ENCODE data around the gene ASPSCR1.

The ASPSCR1 gene

DNA sequence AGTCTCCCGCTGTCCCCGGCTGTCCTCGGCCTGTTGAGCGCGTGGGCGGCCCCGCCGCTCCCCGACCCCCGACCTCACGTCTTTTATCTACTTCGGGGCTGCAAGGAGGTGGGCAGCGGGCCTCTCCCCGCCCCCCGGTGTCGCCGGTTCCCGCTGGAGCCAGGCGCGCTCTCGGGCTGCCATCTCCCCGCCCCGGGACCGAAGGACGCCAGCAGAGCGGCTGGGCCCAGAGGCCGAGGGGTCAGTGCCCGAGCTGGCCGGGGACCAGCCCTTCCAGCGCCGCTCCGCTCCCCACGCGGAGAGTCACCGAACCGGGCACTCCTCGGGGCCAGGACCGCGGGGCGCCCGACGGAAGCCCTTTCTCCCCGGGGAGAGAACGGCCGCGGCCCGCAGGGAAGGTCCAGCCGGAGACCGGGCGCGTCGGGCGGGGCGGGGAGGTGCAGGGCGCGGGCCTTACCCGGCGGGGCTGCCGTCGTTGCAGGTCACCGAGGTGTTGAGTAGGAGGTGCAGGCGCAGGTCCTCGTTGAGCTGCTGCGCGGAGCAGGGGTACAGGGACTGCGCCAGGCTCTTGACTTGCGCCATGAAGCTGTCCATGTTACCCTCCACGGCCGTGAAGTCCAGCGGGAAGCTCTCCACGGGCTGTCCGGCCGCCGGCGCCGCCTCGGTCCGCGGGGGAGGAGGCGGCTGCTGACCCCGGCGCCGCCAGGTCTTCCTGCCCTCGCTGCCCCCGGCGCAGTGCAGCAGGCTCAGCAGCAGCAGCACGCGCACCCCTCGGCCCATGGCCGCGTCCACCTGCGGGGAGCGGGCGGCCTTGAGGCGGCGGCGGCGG is 17.1 kb upstream of the ASPSCR1 start:
- DNase-seq (ENCODE audit: low read depth in 3 of 3): no peak

DNA sequence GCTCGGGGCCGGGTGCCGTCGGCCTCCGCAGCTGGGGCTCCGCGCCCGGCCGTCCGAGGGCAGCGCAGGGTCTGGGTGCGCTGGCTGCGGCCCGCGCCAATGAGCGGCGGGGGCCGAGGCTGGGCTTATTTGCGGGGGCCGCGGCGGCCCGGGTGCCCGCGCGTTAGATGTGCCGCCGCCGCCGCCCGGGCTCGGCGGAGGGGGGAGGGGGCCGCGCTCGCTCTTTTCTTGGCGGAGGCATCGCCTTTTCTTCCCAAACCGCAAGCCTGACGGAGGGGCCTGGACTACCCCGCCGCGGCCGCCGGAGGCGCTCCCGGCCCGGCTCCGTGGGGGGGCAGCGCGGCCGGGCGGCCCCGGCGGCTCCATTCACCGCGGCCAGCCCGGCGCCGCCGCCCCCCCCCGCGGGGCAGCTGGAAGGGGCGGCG is 16.3 kb upstream of the ASPSCR1 start, which contains the start of gene NOTUM:
Gene NOTUM, minus strand, starts transcription at position 101 of the 425 bp plus-strand sequence. CDS start 278 bp downstream, outside the sequence.
- no peak for DNase-seq (ENCODE audit: low read depth in 3 of 3)

DNA sequence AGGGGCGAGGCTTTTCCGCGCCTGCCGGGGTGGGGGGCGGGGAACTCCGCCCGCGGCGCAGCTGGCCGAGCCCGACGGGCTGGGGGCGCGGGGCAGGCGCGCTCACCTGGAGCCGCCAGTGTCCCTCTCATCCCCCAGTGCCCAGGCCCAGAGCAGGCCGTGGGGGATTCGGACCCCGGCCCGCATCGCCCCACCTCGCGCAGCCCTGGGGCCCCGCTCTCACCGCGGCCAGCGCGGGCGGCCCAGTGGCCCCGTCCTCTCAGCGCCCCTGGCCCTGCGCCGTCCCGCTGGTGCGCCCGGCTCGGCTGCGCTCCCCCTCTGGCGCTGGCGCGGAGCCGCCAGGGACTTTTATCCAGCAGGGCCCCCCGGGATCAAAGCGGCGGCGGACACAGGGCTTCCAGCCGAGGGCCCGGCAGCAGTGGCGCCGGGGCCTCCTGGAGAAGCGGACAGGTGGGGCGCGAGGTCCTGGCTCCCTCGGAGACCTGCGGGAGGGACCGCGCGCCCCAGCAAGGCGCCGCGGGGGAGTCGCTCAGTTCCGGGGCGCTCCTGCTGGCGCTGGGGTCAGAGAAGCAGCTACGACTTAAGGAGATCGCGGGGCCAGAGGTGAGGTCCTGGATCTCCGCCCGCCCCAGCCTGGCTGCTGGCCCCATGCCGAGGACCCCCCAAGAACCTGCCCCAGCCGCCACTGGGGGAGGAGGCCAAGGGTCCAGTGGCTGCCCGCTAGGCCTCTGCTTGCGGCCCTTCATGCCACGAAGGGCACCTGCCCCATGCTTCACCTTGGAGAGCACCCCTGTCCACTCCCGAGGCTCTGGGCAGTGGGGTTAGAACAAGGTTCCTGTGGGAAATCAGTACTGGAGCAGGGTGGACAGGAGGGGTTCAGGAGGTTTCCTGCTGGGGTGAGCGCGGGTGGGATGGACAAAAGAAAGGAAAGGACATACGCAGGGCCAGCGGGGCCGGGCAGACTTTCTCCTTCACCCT is 15.6 kb upstream of the ASPSCR1 start:
- no peak for DNase-seq (ENCODE audit: low read depth in 3 of 3)

DNA sequence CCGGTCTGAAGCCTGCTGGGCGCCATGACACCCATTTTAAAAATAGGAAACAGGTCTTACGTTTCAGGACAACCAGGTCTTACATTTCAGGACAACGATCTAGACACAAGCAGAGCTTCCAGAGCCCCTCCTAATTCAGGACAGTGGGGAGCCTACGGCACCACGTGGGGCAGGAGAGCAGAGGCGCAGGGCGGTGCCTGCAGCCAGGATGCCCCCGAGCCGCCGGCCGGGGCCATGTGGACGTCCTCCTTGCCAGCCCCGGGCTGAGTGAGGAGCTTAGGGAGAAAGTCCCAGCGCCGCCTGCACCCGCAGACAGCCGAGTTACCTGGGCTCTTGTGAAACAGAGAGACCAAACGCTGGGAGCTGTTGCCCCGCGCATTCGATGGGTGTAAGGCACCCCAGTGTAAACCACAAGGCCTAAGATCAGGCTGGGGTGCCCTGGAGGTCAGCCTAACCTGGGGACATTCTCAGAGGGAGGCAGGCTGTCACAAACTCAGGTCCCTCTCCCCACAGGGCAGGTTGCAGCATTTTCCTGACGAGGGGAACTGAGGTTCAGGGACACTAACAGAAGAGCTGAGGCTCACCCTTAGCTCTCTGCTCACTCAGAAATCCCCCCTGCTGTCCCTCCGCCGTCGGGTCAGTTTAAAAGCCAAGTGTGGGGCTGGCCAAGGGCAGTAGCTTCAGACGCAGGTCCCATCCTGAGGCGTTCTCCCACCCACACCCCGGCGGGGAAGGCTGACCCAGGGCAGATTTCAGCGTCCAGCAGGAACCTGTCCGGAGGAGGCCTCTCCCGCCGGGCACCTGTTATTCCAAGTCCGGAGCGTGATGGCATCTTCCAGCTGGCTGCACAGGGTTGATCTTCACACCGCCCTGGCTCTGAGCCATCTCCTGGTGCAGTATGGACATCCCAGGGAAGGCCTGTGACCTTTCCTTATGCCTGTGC is 14.7 kb upstream of the ASPSCR1 start:
- no peak for DNase-seq (ENCODE audit: low read depth in 3 of 3)

DNA sequence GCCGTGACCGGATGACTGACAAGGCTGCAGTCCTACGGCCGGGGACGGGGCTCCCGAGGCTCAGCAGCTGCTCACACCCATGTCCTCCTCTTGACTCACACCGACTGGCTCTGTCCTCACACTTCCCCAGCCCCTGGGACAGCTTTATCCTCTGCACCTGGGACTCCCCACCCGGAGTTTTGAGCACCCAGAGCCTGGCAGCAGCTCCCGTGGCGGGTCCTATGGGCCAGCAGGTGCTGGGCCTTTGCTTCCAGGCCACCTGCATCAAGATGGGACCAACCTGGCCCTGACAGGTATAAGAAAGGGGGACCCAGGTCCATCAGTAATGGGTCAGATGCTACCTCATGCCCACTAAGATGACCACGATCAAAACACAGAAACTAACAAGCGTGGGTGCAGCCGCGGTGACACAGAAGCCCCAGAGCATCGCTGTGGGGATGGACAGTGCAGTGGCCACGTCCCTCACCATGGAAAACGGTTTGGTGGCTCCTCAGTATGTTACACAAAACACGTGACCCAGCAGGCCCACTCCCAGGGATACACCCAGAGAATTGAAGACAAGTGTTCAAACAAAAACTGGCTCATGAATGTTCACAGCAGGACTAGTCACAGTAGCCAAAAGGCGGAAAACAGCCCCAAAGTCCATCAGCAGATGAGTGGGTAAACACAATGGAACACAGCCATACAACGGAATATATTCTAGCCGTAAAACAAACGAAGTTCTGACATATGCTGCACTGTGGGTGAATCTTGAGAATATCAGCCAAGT is 13.2 kb upstream of the ASPSCR1 start:
- DNase-seq (ENCODE audit: low read depth in 3 of 3): no peak

DNA sequence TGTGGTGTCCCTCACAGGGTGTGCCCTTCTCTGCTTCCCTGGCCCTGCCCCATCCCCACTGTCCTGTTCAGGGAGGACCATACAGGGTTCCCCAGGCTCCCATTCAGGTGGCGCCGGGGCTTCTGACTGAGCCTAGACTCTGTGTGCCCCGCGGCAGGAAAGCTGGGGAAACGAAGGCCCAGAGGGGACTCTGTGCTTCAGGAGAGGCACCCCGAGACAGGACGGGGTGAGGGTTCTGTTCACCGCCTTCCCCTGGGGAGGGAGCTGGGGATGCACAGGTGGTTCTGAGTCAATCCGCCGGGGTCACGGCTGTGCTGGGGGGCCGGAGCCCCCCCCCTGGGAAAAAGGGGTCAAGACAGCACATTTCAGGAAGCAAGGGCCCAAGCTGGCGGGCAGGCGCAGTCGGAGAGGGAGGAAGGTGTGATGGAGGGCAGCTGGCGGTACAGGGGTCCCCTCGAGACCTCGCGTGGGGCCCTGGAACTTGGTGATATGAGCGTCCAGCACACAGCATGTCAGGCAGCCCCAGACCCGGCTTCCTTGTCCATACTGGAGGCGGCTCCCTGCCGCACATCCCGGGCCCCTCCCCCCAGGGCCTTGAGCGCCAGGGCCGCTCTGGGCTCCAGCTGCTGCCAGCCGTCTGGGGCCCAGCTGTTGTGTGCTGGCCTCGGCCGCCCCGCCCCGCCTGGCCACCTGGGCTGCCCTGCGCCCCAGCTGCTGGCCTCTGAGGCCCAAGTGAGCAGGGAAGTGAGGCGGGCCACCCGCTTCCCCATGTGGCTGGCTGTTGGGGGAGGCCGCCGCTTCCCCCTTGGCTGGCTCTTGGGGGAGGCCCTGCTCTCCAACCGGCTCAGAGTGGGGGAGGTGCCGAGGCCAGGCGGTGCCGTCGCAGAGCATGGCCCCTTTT is 10.8 kb upstream of the ASPSCR1 start:
- no peak for DNase-seq (ENCODE audit: low read depth in 3 of 3)

DNA sequence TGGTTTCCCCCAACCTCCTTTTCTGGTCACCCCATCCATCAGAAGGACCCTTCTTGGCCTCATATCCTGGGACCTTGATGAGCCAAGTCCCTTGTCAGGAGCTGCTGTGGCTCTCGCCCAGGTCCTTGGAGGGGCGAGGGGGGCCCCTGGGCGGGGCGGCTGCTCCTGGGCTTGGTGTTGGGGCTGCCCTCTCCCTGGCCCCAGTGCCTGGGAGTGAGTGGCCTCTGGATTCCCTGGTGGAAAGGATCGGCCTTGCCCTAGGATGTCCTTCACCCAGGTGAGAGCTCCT is 10.2 kb upstream of the ASPSCR1 start:
- DNase-seq (ENCODE audit: low read depth in 3 of 3): no peak

DNA sequence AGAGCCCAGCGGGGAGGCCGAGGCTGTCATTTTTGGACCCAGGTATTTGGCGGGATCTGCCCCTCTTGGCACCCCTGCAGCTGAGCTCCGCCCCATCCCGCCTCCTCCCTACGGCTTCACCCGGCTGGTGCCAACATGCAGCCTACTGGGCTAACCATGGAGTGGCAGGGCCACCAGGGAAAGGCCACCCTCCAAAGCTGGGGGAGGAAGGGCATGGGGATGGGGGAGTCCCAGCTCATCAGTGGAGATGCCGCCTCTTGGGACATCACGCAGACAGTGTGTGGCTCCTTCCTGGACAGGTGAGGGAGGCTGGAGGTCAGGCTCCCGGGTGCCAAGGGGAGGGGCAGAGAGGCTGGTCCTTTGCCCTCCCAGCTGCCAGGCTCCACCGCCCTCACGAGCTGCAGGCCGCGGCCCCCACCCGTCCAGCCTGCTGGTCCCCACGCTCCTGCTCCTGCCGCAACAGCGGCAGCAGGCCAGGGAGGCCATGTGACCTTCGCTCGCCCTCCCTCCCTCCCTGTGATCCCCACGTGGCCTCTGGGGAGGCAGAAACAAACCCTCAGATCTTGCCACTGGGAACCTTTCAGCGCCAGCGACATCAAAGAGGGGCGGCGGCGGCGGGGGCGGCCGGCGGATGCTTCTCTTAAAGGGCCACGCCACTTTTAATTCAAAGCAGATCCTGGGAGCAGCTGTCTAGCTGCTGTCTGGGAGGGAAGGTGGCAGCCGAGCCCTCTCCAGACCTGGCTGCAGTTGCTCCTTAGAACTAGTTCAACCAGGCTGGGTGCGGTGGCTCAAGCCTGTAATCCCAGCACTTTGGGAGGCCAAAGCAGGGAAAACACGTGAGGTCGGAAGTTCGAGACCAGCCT is 9.7 kb upstream of the ASPSCR1 start:
- peak; percentile 75 to 86 (median 85) for DNase-seq (ENCODE audit: low read depth in 3 of 3)

DNA sequence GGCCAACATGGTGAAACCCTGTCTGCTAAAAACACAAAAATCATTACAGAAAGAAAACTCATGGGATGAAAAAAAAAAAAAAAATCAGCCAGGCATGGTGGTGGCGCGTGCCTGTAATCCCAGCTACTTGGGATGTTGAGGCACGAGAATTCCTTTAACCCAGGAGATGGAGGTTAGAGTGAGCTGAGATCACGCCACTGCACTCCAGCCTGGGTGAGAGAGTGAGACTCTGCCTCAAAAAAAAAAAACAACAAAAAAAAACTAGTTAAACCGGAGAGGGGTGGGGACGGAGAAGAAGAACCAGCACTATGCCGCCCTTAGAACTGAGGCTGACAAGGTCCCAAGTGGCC is 9.1 kb upstream of the ASPSCR1 start:
- no peak for DNase-seq (ENCODE audit: low read depth in 3 of 3)

DNA sequence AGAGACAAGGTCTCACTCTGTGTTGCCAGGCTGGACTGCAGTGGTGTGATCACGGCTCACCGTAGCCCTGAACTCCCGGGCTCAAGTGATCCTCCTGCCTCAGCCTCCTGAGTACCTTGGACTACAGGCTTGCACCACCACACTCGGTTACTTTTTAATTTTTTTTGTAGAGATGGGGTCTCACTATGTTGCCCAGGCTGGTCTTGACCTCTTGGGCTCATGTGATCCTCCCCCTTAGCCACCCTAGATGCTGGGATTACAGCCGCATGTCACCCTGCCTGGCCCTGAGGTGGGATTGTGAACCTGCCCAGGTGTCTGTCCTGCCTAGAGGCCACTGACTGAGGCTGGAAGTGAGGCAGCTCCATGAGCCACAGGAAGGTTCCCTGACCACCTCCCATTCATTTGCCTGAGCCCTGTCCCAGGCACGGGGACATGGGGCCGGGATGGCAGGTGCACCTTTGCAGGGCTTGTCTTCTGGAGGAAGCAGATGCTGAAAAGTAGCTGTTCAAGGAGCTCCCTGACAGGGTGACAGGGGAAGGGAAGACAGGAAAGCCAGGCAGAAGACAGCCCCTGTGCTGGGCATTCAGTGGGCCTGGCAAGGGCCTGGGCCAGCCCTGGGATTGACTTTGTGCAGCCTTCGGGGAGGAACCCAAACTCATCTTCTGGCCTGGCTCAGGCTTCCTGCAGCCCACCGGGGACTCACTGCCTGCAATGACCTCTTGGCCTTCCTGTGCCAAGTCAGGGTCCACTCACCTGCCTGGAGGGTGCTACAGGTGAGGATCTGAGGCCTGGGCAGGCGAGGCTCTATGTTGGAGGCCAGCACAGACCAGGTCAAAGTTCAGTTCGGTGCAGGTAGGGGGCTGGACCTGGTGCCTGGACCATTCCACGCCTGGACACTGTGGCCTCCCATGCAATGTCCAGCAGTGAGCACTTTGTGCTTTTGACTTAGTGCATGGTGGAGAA is 8.3 kb upstream of the ASPSCR1 start:
- no peak for DNase-seq (ENCODE audit: low read depth in 3 of 3)

DNA sequence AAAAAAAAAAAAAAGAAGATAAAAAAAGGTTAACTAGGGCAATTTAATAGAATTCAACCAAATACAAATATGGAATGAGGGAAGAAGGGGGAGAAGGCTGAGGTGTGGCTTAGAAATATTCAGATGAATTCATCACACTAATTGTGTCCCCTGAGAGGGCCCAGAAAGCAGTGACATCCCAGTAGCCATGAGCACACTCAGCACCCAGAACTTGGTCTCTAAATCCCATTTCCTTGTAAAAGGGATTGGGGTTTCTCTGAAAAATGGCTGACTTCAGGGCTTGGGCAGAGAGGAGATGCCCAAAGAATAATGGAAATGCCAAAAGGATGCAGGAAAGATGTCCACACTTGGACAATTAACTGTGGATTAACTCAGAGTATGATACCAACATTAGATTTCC is 4.0 kb upstream of the ASPSCR1 start:
- DNase-seq (ENCODE audit: low read depth in 3 of 3): no peak

DNA sequence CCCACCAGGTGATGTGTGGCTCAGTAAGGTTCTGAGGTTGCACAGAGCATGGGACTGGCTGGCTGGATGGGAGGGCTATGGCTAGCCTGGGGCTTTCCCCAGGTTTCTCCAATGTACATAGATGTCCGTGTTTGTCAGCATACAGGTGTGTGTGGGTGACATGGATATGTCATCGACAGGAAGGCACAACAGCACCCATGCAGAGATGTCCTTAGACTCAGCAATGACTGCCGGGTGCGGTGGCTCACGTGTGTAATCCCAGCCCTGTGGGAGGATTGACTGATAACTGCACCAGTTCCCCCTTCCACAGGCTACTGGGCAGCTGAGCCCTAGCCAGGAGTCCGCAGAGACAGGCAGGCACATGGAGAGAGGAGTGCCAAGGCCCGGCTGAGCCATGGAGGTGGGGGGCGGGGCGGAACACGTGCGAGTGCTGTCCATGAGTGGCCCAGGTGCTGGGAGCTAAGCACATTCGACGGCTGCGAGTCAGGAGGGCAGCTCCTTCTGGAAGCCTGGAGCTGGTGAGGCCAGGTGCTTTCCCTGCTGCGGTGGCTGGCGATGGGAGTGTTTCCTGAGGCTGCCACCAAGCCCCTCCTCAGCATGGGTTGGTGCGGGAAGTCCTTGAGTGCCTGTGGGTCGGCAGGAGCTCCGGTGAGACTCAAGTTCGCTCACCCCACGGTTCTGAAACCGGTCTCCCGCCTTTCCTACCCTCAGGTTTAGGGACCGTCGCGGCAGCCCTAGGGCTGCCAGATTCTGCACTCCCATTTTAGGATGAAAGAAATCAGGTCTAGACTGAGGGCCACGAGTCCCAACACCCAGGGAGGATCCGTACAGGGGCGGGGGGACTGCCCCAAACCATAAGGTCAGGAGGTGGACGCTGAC is 858 bp upstream of the ASPSCR1 start:
- peak in 1 of 3 experiments; percentile 29 for DNase-seq (ENCODE audit: low read depth in 3 of 3)

DNA sequence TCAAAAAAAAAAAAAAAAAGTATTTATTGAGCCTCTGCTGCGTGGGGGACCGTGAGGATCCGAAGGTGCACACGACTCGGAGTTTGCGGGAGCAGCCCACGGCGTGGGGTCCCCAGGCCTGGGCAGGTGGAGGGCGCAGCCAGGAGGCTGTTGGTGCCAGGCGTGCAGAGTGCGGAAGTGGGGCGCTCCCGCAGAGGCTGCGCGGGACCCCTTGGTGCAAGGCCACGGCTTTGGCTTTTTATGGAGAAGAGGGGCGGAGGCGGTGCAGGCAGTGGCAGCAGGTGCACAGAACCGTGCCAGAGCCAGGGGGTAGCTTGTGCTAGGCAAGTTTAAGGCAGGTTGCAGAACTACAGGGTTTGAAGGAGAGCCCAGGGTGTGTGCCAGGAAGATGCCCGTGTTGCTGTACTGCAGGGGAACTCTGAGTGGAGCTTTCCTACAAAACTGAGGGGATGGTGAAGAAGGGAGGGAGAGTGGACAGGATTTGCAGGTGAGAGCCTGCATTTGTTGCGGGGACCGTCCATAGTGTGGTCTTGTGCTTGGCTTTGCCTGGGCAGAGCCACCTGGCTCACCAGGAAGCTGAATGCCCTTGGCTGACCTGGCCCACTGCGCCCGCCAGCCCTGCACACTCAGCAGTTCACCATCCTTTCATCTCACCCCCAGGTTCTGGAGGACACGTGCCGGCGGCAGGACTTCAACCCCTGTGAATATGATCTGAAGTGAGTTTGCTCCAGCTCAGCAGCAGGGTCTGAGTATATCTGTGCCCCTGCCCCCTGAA is 1.3 kb downstream of the ASPSCR1 start:
- DNase-seq (ENCODE audit: low read depth in 3 of 3): no peak

DNA sequence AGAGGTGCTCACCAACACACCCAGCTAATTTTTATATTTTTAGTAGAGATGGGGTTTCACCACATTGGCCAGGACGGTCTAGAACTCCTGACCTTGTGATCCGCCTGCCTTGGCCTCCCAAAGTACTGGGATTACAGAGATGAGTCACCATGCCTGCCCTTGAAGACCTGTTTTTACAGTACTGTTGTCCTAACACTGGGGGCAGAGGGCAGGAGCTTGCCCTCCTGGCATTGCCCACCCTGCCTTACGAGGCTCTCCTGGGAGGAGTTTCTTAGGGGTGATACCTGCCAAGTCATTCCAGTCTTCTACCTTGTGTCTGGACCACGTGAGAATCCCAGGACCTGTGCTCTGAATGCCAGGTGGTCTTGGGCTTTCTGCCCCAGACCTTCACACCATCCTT is 2.7 kb downstream of the ASPSCR1 start:
- DNase-seq (ENCODE audit: low read depth in 3 of 3): no peak

DNA sequence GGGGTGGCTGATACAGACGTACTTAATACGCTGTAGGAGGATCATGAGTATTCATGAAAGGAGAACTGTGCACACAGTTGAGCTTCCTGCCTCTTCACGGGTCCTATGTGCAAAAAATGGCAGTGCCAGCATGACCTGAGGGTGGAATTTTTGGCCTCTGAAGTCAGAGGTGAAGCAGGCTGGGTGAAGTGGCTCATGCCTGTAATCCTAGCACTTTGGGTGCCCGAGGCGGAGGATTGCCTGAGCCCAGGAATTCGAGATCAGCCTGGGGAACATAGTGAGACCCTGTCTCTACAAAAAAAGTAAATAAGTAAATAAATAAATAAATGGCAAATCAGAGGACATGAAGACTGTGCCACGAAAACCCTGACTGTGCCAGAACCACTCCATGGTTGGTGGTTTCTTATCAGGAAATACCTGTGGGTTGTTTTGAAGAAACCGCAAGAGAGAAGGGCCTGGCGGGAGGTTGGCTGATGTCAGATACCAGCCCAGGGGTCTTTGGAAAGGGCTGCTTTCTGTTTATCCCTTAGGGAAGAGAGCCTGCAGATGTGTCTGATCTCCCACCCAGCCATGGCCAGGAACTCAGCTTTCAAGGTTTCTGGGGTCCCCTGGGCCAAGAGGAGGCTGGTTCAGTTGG is 3.4 kb downstream of the ASPSCR1 start:
- DNase-seq (ENCODE audit: low read depth in 3 of 3): no peak

Measured in stimulated activated CD4-positive, alpha-beta T cell treated with anti-CD3 and anti-CD28 coated beads, TNF-alpha, amount 100 ng/mL, for 4 hours (primary cell).